Measurements from ENCODE around the gene OR7G2. TPM values are rescaled to one million over a fixed set of nuclear protein-coding genes. Genes with fewer than 3 reads are reported as not detected.
"Not testable (repeated sequence)": the region's sequence is repeated elsewhere in the genome, so short reads cannot be mapped to it uniquely, and the experiment has no call there.

Gene OR7G2
- total and polyA plus RNA-seq, 11 donors, result not detected

- no peak for DNase-seq
- Histone ChIP-seq H3K4me3 (no peak overlapping the region), H3K4me1 (peaks cover 0 to 9% (median 7%) of the 10 kb centered on the region in 12 donors), H3K27me3 (no peaks in the 10 kb centered on the region), H3K27ac (no peak overlapping the region), H3K9me3 (no peaks in the 10 kb centered on the region), H3K36me3 (no peaks in the 10 kb centered on the region)
- no peak for ATAC-seq
- intact Hi-C loops (cut with DNase I), result loop anchor here in 1 of 10 donors (10.0 kb wide), 1 partner anchor 809 kb away; no protein-coding TSS in a partner anchor
- WGBS, 4 donors, result 45 to 50% (median 47%) methylated on average over 6 of the region's 6 CpGs
- TF ChIP-seq CTCF (IDR thresholded peaks at IDR 0.05) (no peak), POLR2A (IDR thresholded peaks at IDR 0.05) (no peak)
Observed at GRCh38 chr19:9073806-9074205, 33.5 kb downstream of the OR7G2 start.

GRCh38 chr19:9071720-9072119 is 35.6 kb downstream of the OR7G2 start:
- intact Hi-C loops (cut with DNase I), result loop anchor here in 1 of 10 donors (10.0 kb wide), 1 partner anchor 807 kb away; no protein-coding TSS in a partner anchor
- H3K27me3 ChIP-seq, H3K9me3 ChIP-seq, H3K4me3 ChIP-seq, H3K36me3 ChIP-seq, ATAC-seq, DNase-seq, H3K4me1 ChIP-seq, H3K27ac ChIP-seq: not testable (repeated sequence)
- 90 to 92% (median 91%) methylated on average over 6 of the region's 6 CpGs for WGBS, 4 donors

GRCh38 chr19:9070066-9070465 is 37.2 kb downstream of the OR7G2 start:
- TF ChIP-seq CTCF (IDR thresholded peaks at IDR 0.05) (no peak), POLR2A (IDR thresholded peaks at IDR 0.05) (no peak)
- no peaks in the 10 kb centered on the region for H3K36me3 ChIP-seq
- H3K4me1 ChIP-seq, result peaks cover 0 to 4% (median 1%) of the 10 kb centered on the region in 12 donors
- intact Hi-C loops (cut with DNase I), result loop anchor here in 1 of 10 donors (10.0 kb wide), 1 partner anchor 805 kb away; no protein-coding TSS in a partner anchor
- no peak overlapping the region for H3K27ac ChIP-seq
- WGBS, 4 donors, result 30 to 39% (median 35%) methylated on average over 5 of the region's 5 CpGs
- DNase-seq, result no peak
- H3K4me3 ChIP-seq, result no peak overlapping the region
- H3K27me3 ChIP-seq, result no peaks in the 10 kb centered on the region
- no peak for ATAC-seq
- H3K9me3 ChIP-seq, result no peaks in the 10 kb centered on the region

GRCh38 chr19:9065457-9066014 is 41.7 kb downstream of the OR7G2 start:
- Histone ChIP-seq H3K27me3 (no peaks in the 10 kb centered on the region), H3K27ac (no peak overlapping the region), H3K36me3 (no peaks in the 10 kb centered on the region), H3K9me3 (no peaks in the 10 kb centered on the region), H3K4me3 (no peak overlapping the region), H3K4me1 (no peaks in the 10 kb centered on the region)
- ATAC-seq (no peak), DNase-seq (no peak)
- intact Hi-C loops (cut with DNase I), result no loop called here
- TF ChIP-seq POLR2A (IDR thresholded peaks at IDR 0.05) (no peak), CTCF (IDR thresholded peaks at IDR 0.05) (no peak)
- WGBS, 4 donors, result 62 to 88% (median 65%) methylated on average over 5 to 12 of the region's 12 CpGs

GRCh38 chr19:9061879-9062278 is 45.4 kb downstream of the OR7G2 start:
- WGBS, 4 donors, result 87 to 91% (median 88%) methylated on average over 8 of the region's 8 CpGs
- TF ChIP-seq CTCF (IDR thresholded peaks at IDR 0.05) (no peak), POLR2A (IDR thresholded peaks at IDR 0.05) (no peak)
- H3K4me3 ChIP-seq, result no peak overlapping the region
- H3K36me3 ChIP-seq, result no peaks in the 10 kb centered on the region
- no peak overlapping the region for H3K27ac ChIP-seq
- intact Hi-C loops (cut with DNase I), result no loop called here
- ATAC-seq (no peak), DNase-seq (no peak)
- no peaks in the 10 kb centered on the region for H3K4me1 ChIP-seq
- H3K27me3 ChIP-seq, result no peaks in the 10 kb centered on the region
- no peaks in the 10 kb centered on the region for H3K9me3 ChIP-seq
